SU-DHL-6 (cell line): ENCODE results near the gene SPRYD4.

ENCODE experiments used
- H2AFZ ChIP-seq: fragments of 200-600 bp; sonication (generic); 2 replicates; pipeline ENCODE4 v1.6.1; 2014; ENCODE audit warnings: low read depth, mild to moderate bottlenecking, moderate library complexity, mixed read lengths, antibody characterized with exemption, low read length; ENCODE audit not compliant: severe bottlenecking
- H3F3A ChIP-seq: fragments of 200-600 bp; shearing (Covaris generic); 2 replicates; pipeline ENCODE4 v1.6.0; 2016; ENCODE audit warnings: antibody characterized with exemption, mild to moderate bottlenecking; ENCODE audit not compliant: insufficient read depth
- H3K27ac ChIP-seq: fragments of 200-600 bp; sonication (generic); 2 replicates; pipeline ENCODE4 v1.5.1; 2016; ENCODE audit warnings: low read depth, mild to moderate bottlenecking, low read length, moderate library complexity, mixed read lengths
- H3K27me3 ChIP-seq: fragments of 200-600 bp; sonication (generic), shearing (Covaris generic); 2 replicates; pipeline ENCODE4 v1.6.0; 2014; ENCODE audit warnings: mild to moderate bottlenecking, low read length
- H3K36me3 ChIP-seq: fragments of 200-600 bp; sonication (generic); 2 replicates; pipeline ENCODE4 v1.6.1; 2014; ENCODE audit warnings: mild to moderate bottlenecking, low read length, mixed read lengths
- H3K4me2 ChIP-seq: fragments of 300-600, 200-600 bp; shearing (Covaris generic), sonication (generic); 2 replicates; pipeline ENCODE4 v1.6.0; 2014; ENCODE audit warnings: low read length, low read depth, mild to moderate bottlenecking; ENCODE audit not compliant: poor library complexity, severe bottlenecking
- H3K4me3 ChIP-seq: fragments of 200-600 bp; sonication (generic); 2 replicates; pipeline ENCODE4 v1.5.1; 2014; ENCODE audit warnings: antibody characterized with exemption, low read length, mild to moderate bottlenecking, mixed read lengths; ENCODE audit not compliant: insufficient read depth, poor library complexity, severe bottlenecking
- H3K79me2 ChIP-seq: fragments of 200-600 bp; sonication (generic); 2 replicates; pipeline ENCODE4 v1.6.1; 2014; ENCODE audit warnings: mild to moderate bottlenecking, low read length, moderate library complexity; ENCODE audit not compliant: insufficient read depth
- H3K9ac ChIP-seq: fragments of 200-600 bp; sonication (generic); 2 replicates; pipeline ENCODE4 v1.7.0; 2014; ENCODE audit warnings: mild to moderate bottlenecking, low read length
- H3K9me2 ChIP-seq: fragments of 200-600 bp; sonication (generic); replicated peaks from 2 replicates; pipeline ENCODE4 v1.6.1; 2014; ENCODE audit warnings: low read length; ENCODE audit not compliant: insufficient read depth
- H3K9me3 ChIP-seq: fragments of 200-600 bp; sonication (generic); 2 replicates; pipeline ENCODE4 v1.6.1; 2014; ENCODE audit warnings: low read length, mixed read lengths; ENCODE audit not compliant: insufficient read depth
- H4K20me1 ChIP-seq: fragments of 200-600 bp; sonication (generic); 2 replicates; pipeline ENCODE4 v1.6.1; 2014; ENCODE audit warnings: low read depth, mild to moderate bottlenecking, antibody characterized with exemption, low read length, moderate library complexity, mixed read lengths
- EZH2phosphoT487 ChIP-seq: fragments of 200-600 bp; sonication (generic), shearing (Covaris generic); conservative IDR thresholded peaks from 2 replicates; pipeline ENCODE4 v1.6.1; 2018; ENCODE audit warnings: mild to moderate bottlenecking, antibody characterized with exemption, low read length, moderate library complexity, mixed read lengths
- TF ChIP-seq, protein P1 (sequence below): fragments of 200-600 bp; sonication (generic); IDR thresholded peaks from one replicate; pipeline ENCODE4 v1.5.1; 2017; ENCODE audit warnings: antibody characterized with exemption, mild to moderate bottlenecking, low read length, moderate library complexity; ENCODE audit not compliant: insufficient read depth, poor library complexity, severe bottlenecking

The SPRYD4 gene

DNA sequence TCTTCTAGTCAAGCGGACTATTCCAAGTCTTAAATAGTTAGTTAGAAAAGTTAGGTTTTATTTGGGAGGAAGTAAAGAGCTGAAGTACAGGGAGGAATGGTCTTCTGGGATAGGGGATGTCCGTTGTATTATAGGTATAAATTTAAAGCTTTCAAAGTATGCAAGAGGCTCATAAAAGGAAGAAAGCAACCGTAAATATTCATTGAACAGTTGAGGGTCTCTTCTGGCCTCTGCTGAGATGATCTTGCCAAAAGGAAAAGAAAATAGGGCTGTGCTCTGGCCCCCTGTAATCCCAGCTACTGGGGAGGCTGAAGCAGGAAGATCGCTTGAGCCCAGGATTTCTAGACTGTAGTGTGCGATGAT, 18.8 kb upstream of the SPRYD4 start:
- Histone ChIP-seq H3K4me3 (peak overlapping the region; percentile 89), H3K27me3 (no peaks in the 10 kb centered on the region), H3F3A (peaks cover 18% of the 10 kb centered on the region; the same call in 1 of the 2 replicates), H3K4me2 (peak overlapping the region; percentile 92), H3K79me2 (peaks cover 38% of the 10 kb centered on the region), H3K9me3 (no peaks in the 10 kb centered on the region), H3K9me2 (no peaks in the 10 kb centered on the region), H3K27ac (peak overlapping the region; percentile 91), H4K20me1 (no peaks in the 10 kb centered on the region), H3K36me3 (no peaks in the 10 kb centered on the region), H2AFZ (peak overlapping the region; percentile 49), H3K9ac (peak overlapping the region; percentile 94)
- TF ChIP-seq, protein P1, sequence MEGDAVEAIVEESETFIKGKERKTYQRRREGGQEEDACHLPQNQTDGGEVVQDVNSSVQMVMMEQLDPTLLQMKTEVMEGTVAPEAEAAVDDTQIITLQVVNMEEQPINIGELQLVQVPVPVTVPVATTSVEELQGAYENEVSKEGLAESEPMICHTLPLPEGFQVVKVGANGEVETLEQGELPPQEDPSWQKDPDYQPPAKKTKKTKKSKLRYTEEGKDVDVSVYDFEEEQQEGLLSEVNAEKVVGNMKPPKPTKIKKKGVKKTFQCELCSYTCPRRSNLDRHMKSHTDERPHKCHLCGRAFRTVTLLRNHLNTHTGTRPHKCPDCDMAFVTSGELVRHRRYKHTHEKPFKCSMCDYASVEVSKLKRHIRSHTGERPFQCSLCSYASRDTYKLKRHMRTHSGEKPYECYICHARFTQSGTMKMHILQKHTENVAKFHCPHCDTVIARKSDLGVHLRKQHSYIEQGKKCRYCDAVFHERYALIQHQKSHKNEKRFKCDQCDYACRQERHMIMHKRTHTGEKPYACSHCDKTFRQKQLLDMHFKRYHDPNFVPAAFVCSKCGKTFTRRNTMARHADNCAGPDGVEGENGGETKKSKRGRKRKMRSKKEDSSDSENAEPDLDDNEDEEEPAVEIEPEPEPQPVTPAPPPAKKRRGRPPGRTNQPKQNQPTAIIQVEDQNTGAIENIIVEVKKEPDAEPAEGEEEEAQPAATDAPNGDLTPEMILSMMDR, result no peak
- TF ChIP-seq EZH2phosphoT487, result no peak

DNA sequence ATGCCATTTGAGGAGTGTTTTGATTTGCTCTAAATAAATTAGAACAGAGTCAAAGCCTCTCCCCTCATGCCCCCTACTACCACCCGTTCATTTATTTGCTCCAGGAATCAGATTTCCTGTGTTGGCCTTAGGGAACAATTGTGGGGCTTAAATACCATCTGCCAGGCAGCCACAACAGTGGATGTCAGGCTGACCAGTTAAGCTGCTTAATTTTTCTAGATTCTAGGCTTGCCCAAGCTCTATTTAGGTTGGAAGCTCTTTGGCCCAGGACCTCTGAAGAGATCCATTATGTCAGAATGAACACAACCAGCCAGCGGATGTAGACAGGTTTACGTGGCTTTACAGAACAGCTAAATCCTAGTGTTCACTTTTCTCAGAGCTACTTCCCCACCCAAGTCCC, 18.1 kb upstream of the SPRYD4 start:
- TF ChIP-seq EZH2phosphoT487, result no peak
- TF ChIP-seq, protein P1, result no peak
- peak overlapping the region; percentile 22 for H2AFZ ChIP-seq
- no peaks in the 10 kb centered on the region for H3K9me3 ChIP-seq
- H3K79me2 ChIP-seq, result peaks cover 34% of the 10 kb centered on the region
- peak overlapping the region; percentile 92 for H3K4me2 ChIP-seq
- no peaks in the 10 kb centered on the region for H3K36me3 ChIP-seq
- peak overlapping the region; percentile 94 for H3K9ac ChIP-seq
- no peak overlapping the region for H3K27ac ChIP-seq
- H3K9me2 ChIP-seq, result no peaks in the 10 kb centered on the region
- peaks cover 18% of the 10 kb centered on the region; the same call in 1 of the 2 replicates for H3F3A ChIP-seq
- no peaks in the 10 kb centered on the region for H3K27me3 ChIP-seq
- no peak overlapping the region for H3K4me3 ChIP-seq
- H4K20me1 ChIP-seq, result no peaks in the 10 kb centered on the region

DNA sequence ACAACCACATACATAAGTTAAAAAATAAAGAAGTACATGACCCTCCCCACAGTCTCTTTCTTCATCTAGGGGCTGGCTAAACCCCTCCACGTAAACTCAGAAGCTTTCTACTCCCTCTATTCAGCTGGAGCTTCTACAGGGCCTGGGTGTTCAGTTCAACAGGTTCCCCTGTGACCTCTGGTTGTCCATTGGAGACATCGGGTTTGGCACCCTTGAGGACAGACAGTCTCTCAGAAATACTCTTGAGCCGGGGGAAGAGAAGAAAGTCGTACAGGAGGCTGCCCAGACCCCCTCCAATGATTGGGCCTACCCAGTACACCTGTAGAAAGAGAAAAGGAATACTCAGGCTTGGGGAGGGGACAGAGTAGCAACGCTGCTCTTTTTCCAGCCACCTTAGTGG, 17.2 kb upstream of the SPRYD4 start:
- Histone ChIP-seq H3K4me3 (no peak overlapping the region), H3F3A (peaks cover 18% of the 10 kb centered on the region; the same call in 1 of the 2 replicates), H3K9me3 (no peaks in the 10 kb centered on the region), H4K20me1 (no peaks in the 10 kb centered on the region), H3K27me3 (no peaks in the 10 kb centered on the region), H3K4me2 (no peak overlapping the region), H3K36me3 (no peaks in the 10 kb centered on the region), H3K79me2 (peaks cover 28% of the 10 kb centered on the region), H3K27ac (no peak overlapping the region), H2AFZ (no peak overlapping the region), H3K9me2 (no peaks in the 10 kb centered on the region), H3K9ac (no peak overlapping the region)
- TF ChIP-seq EZH2phosphoT487, result no peak
- TF ChIP-seq, protein P1, result no peak
